ENCODE results near the gene SLIT3.

SLIT3 gene

DNA sequence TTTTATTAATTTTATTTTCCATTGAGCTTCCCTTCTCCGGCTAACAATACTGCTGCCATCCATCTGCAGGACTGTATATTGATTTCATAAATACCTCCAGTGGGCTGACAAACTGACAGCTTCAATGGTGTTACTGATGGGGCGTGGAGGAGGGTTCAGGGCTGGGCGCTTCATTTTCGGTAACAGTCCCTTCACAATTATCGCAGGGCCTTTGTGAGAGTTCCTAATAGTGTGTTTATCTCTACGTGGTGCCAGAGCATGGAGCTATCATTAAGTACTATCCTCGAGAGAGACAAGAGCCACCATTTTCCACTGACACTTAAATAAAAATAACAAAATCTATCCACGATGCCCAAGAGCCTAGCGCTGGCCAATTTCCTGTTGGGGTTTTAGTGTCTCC lies 414.8 kb downstream of the SLIT3 start:
- TF ChIP-seq, protein P1, sequence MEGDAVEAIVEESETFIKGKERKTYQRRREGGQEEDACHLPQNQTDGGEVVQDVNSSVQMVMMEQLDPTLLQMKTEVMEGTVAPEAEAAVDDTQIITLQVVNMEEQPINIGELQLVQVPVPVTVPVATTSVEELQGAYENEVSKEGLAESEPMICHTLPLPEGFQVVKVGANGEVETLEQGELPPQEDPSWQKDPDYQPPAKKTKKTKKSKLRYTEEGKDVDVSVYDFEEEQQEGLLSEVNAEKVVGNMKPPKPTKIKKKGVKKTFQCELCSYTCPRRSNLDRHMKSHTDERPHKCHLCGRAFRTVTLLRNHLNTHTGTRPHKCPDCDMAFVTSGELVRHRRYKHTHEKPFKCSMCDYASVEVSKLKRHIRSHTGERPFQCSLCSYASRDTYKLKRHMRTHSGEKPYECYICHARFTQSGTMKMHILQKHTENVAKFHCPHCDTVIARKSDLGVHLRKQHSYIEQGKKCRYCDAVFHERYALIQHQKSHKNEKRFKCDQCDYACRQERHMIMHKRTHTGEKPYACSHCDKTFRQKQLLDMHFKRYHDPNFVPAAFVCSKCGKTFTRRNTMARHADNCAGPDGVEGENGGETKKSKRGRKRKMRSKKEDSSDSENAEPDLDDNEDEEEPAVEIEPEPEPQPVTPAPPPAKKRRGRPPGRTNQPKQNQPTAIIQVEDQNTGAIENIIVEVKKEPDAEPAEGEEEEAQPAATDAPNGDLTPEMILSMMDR (IDR thresholded peaks at IDR 0.05; ENCODE audit: insufficient read depth, low read length, poor library complexity, severe bottlenecking) = no peak
- H3K27me3 ChIP-seq (replicated peaks; ENCODE audit: control insufficient read depth, insufficient read depth, low read length) = 0 out of 2 replicates have a peak, but pooled peaks cover 2% of the 10 kb centered on the region
- H3K4me3 ChIP-seq (replicated peaks; ENCODE audit: low read depth, low read length) = no peak overlapping the region
- DNase-seq (ENCODE audit: extremely low read depth, insufficient read length) = no peak
- no peaks in the 10 kb centered on the region for H3K36me3 ChIP-seq (ENCODE audit: control insufficient read depth, insufficient read depth, low read length)

DNA sequence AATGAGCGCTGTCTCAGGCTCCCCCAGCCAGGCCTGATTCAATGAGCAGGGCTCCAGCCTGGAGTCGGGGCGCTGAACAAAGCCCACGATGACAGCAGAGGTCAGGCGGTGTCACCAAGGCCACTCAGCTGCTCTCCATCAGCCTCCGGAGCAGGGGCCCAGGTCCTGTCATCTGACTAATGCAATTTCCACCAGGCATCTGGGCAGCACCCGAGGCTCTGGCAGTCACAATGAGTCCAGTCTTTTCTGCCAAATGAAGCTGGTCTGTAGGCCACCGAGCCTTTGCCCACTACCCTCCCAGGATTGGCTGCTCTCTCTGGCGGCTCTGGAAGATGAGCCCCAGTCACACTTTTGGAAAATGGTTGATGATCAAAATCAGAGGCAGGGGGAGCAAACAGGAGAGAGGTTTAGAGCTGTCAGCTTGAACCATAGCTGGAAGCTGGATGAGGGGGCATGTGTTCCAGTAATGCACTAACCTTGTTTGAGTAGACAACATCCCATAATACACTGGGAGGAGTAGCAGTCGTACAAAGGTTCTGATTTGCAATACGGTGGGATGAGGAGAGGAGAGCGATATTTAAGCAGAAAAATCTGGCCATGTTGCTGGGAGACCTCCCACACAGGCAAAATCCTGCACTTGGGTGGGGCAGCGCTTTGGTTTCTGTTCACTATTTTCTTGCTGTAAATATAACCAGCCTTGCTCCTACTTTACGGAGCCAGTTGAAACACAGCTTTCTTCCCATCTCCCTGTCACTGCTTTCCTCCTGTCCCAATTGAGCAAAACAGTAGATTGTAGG lies 415.4 kb downstream of the SLIT3 start:
- H3K36me3 ChIP-seq (ENCODE audit: control insufficient read depth, insufficient read depth, low read length) = no peaks in the 10 kb centered on the region
- no peak overlapping the region for H3K4me3 ChIP-seq (replicated peaks; ENCODE audit: low read depth, low read length)
- no peak for DNase-seq (ENCODE audit: extremely low read depth, insufficient read length)
- H3K27me3 ChIP-seq (replicated peaks; ENCODE audit: control insufficient read depth, insufficient read depth, low read length) = 0 out of 2 replicates have a peak, but pooled peaks cover 2% of the 10 kb centered on the region
- TF ChIP-seq, protein P1 (IDR thresholded peaks at IDR 0.05; ENCODE audit: insufficient read depth, low read length, poor library complexity, severe bottlenecking) = no peak

DNA sequence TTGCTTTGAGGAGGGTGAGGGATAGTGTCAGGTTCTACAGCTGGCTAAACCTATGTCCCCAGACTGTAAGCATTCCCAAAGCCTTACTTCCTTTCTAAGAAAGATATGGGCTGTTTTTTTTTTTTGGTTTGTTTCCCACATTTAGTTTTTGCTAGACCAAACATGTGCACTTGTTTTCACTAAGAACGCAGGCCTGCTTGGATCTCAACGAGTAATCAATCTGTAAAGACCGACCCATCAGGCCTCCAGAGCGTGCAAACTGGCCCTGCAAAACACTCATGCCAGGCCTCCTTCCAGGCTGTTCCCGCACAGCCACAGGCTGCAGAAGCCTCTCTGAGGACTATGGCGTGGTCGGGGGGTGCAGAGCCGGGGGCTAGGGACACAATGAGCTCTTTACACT lies 416.9 kb downstream of the SLIT3 start:
- H3K4me3 ChIP-seq (replicated peaks; ENCODE audit: low read depth, low read length) = no peak overlapping the region
- no peaks in the 10 kb centered on the region for H3K36me3 ChIP-seq (ENCODE audit: control insufficient read depth, insufficient read depth, low read length)
- DNase-seq (ENCODE audit: extremely low read depth, insufficient read length) = no peak
- TF ChIP-seq, protein P1 (IDR thresholded peaks at IDR 0.05; ENCODE audit: insufficient read depth, low read length, poor library complexity, severe bottlenecking) = no peak
- H3K27me3 ChIP-seq (replicated peaks; ENCODE audit: control insufficient read depth, insufficient read depth, low read length) = 0 out of 2 replicates have a peak, but pooled peaks cover 2% of the 10 kb centered on the region

DNA sequence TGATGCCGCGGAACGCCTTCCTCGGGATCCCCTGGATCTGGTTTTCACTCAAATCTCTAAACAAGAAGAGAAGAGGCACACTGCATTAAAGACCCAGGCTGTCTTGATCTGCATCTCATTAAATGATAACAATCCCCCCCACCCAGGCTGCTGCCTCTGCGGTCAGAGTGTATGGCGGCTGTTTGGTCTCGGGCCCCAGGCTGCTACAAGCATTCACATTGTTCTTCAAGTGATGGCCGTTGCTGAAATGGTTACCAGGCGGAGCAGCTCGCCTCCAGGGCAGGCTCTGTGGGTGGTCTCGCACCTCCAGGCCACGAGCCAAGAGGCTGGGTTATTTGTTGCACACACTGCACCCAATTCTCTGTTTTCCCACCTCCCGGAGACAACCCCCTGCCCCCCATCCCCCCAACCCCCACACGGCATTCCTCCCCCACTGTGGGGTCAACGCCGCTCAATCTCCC lies 417.6 kb downstream of the SLIT3 start:
- no peak for DNase-seq (ENCODE audit: extremely low read depth, insufficient read length)
- TF ChIP-seq, protein P1 (IDR thresholded peaks at IDR 0.05; ENCODE audit: insufficient read depth, low read length, poor library complexity, severe bottlenecking) = no peak
- no peak overlapping the region for H3K4me3 ChIP-seq (replicated peaks; ENCODE audit: low read depth, low read length)
- H3K27me3 ChIP-seq (replicated peaks; ENCODE audit: control insufficient read depth, insufficient read depth, low read length) = 0 out of 2 replicates have a peak, but pooled peaks cover 2% of the 10 kb centered on the region
- no peaks in the 10 kb centered on the region for H3K36me3 ChIP-seq (ENCODE audit: control insufficient read depth, insufficient read depth, low read length)

DNA sequence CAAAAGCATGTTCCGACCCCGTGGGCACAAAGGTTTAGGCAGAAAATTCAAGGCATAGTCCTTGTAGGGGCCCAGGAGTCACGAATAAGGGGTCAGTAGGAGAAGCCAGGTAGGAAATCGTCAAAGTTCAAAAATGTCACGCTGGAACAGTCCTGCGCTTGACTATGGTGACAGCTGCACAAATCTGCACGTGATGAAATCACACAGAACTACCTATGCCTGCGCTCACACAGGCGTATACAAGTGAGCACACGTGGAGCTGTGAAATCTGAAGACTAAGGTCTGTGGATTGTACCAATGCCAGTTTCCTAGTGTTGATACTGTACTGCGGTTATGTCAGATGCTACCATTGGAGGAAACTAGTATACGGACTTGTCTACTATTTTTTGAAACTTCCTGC lies 418.7 kb downstream of the SLIT3 start:
- Histone ChIP-seq H3K36me3 (ENCODE audit: control insufficient read depth, insufficient read depth, low read length) (no peaks in the 10 kb centered on the region), H3K4me3 (replicated peaks; ENCODE audit: low read depth, low read length) (no peak overlapping the region), H3K27me3 (replicated peaks; ENCODE audit: control insufficient read depth, insufficient read depth, low read length) (peaks cover 2% of the 10 kb centered on the region; the same call in 1 of the 2 replicates)
- DNase-seq (ENCODE audit: extremely low read depth, insufficient read length) = no peak
- TF ChIP-seq, protein P1 (IDR thresholded peaks at IDR 0.05; ENCODE audit: insufficient read depth, low read length, poor library complexity, severe bottlenecking) = no peak

Measured in GM06990 (cell line).